Activated T-helper 2 cell treated with anti-CD3 and anti-CD28 coated beads, Interferon-gamma antibody, Interleukin-2, Interleukin-4, amounts not matched to agents 10 μg/mL and 5 μg/mL and 100 μg/mL, durations not matched to agents 14 hours and 24 hours and 36 hours (primary cell): Measurements from ENCODE around the gene HSD17B3. TPM values are rescaled to one million over a fixed set of nuclear protein-coding genes. Genes with fewer than 3 reads are reported as not detected.

Experiments
- DNase-seq: peaks from one replicate; pipeline ENCODE4 v3.0.0; 2021; ENCODE audit warnings: low spot score
- H3K27ac Mint-ChIP-seq: one replicate; pipeline ENCODE4 v1.8.0; 2021; ENCODE audit warnings: mixed read lengths
- H3K27me3 Mint-ChIP-seq: one replicate; pipeline ENCODE4 v1.8.0; 2021; ENCODE audit warnings: low read depth, mixed read lengths
- H3K36me3 Mint-ChIP-seq: one replicate; pipeline ENCODE4 v1.8.0; 2021; ENCODE audit warnings: low read depth, mixed read lengths
- H3K4me1 Mint-ChIP-seq: one replicate; pipeline ENCODE4 v1.8.0; 2021; ENCODE audit warnings: low read depth, mixed read lengths
- H3K4me3 Mint-ChIP-seq: one replicate; pipeline ENCODE4 v1.8.0; 2021; ENCODE audit warnings: low read depth, mild to moderate bottlenecking, moderate library complexity, mixed read lengths
- H3K9me3 Mint-ChIP-seq: one replicate; pipeline ENCODE4 v1.8.0; 2021; ENCODE audit warnings: mixed read lengths
- intact Hi-C: fragments of 100-400 bp; cut with micrococcal nuclease; formaldehyde crosslinking; loops from one replicate; pipeline ENCODE4 v1.15.1; 2023
- total RNA-seq: library from RNA; stranded (reverse); gene quantifications from 2 replicates; pipeline ENCODE4 v1.2.3, GENCODE V29; 2022

Gene HSD17B3
- total RNA-seq, 1 donor from 2014 or later = not detected

DNA sequence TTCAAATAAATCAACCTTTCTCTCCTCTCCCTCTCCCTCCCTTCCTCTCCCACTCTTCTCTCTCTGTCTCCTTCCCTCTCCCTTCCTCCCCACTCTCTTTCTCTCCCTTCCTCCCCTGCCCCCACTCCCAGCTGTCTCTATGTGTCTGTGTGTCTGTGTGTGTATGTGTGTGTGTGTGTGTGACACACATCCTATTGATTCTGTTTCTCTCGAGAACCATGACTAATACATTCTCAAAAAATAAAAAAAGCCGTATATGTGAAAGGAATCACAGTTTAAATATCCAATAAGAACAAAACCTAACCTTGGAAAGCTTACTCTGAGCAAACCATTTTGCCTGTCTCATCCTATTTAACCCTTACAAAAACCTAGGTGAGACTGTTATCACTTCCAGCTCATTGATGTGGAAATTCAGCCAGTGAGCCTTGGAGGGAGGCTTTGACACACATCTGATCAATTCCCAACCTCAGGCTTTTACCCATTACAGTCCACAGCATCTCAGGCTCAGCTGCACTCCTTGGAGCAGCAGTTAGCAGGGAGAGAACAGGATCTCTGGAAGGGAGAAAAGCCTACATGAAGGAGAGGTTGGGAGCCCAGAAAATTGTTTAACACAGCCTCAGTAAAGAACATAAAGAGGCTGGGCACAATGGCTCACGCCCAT, 8.3 kb downstream of the HSD17B3 start:
- H3K4me1 Mint-ChIP-seq = no peaks in the 10 kb centered on the region
- H3K27ac Mint-ChIP-seq = no peak overlapping the region
- no peaks in the 10 kb centered on the region for H3K36me3 Mint-ChIP-seq
- intact Hi-C loops = no loop called here
- H3K27me3 Mint-ChIP-seq = peaks cover 4% of the 10 kb centered on the region
- no peaks in the 10 kb centered on the region for H3K9me3 Mint-ChIP-seq
- no peak for DNase-seq
- no peak overlapping the region for H3K4me3 Mint-ChIP-seq

DNA sequence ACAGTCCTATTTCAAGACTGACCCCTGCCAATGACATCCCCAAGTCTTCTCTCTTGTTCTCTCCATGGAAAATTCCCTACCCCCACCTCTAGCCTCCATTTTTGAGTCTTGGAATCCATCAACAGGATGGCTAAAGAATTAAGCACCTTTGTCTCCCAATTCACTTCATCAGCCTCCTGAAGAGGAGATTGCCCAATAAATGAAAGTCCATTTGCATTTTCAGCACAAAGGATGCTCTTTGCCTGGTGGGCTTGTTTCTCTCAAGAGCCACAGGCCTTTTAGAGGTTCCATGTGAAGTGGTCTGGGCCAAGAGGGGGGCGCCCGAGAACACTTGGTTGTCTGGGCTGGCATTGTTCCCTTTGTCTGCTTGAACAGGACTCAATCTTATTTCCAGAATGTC, 12.6 kb downstream of the HSD17B3 start:
- H3K4me1 Mint-ChIP-seq = no peaks in the 10 kb centered on the region
- H3K36me3 Mint-ChIP-seq = no peaks in the 10 kb centered on the region
- intact Hi-C loops = no loop called here
- no peak for DNase-seq
- H3K27me3 Mint-ChIP-seq = peaks cover 3% of the 10 kb centered on the region
- H3K27ac Mint-ChIP-seq = no peak overlapping the region
- H3K9me3 Mint-ChIP-seq = peaks cover 9% of the 10 kb centered on the region
- no peak overlapping the region for H3K4me3 Mint-ChIP-seq

DNA sequence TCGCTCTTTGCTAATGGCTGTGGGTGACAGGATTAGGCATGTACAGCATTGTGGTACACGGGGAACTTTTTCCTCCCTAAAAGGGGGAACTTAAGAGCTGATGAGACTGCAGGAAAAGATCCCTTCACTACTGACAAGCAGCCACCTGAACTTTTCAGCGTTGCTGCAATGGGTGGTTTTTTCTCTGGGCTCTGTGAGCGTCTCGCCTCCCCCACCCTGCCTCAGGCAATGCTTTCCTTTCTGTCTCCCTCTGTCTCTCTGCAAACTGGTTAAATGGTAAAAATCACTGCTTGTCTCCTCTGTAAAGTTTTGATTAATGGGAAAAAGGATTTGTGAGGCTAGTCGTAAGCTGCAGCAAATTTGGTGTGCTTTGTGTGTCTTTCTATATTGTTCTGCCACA, 20.3 kb downstream of the HSD17B3 start:
- no peak overlapping the region for H3K27ac Mint-ChIP-seq
- no peaks in the 10 kb centered on the region for H3K36me3 Mint-ChIP-seq
- intact Hi-C loops = no loop called here
- H3K27me3 Mint-ChIP-seq = no peaks in the 10 kb centered on the region
- H3K4me1 Mint-ChIP-seq = no peaks in the 10 kb centered on the region
- DNase-seq = no peak
- H3K4me3 Mint-ChIP-seq = no peak overlapping the region
- H3K9me3 Mint-ChIP-seq = peaks cover 14% of the 10 kb centered on the region

DNA sequence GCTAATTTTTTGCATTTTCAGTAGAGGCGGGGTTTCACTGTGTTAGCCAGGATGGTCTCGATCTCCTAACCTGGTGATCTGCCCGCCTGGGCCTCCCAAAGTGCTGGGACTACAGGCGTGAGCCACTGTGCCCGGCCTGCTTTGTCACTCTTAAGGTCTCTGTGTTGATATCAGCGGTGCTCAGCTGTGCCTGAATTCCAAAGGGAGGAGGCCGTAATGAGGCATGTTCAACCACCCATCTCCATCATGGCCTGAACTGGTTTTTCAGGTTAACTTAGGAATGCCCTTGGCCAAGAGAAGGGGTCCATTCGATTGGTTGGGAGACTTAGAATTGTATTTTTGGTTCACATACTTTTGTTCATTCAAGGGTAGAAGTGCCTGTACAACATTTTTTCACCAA, 22.0 kb downstream of the HSD17B3 start:
- Mint-ChIP-seq H3K4me1 (no peaks in the 10 kb centered on the region), H3K36me3 (no peaks in the 10 kb centered on the region), H3K27me3 (peaks cover 1% of the 10 kb centered on the region), H3K27ac (no peak overlapping the region), H3K9me3 (peaks cover 16% of the 10 kb centered on the region), H3K4me3 (no peak overlapping the region)
- DNase-seq = no peak
- intact Hi-C loops = no loop called here

DNA sequence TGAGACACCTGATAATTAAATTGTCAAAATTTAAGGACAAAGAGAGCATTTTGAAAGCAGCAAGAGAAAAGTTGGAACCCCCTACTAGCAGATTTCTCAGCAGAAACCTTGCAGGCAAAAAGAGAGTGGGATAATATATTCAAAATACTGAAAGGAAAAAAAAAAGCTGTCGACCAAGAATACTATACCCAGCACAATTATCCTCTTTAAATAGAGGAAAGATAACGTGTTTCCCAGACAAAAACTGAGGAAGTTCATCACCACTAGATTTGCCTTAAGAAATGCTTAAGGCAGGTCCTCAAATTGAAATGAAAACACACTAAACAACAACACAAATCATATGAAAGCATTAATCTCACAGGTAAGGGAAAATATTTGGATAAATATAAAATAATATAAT, 27.0 kb downstream of the HSD17B3 start:
- no peak overlapping the region for H3K4me3 Mint-ChIP-seq
- DNase-seq = no peak
- no peaks in the 10 kb centered on the region for H3K36me3 Mint-ChIP-seq
- intact Hi-C loops = no loop called here
- no peak overlapping the region for H3K27ac Mint-ChIP-seq
- peaks cover 4% of the 10 kb centered on the region for H3K27me3 Mint-ChIP-seq
- no peaks in the 10 kb centered on the region for H3K4me1 Mint-ChIP-seq
- peaks cover 25% of the 10 kb centered on the region for H3K9me3 Mint-ChIP-seq

DNA sequence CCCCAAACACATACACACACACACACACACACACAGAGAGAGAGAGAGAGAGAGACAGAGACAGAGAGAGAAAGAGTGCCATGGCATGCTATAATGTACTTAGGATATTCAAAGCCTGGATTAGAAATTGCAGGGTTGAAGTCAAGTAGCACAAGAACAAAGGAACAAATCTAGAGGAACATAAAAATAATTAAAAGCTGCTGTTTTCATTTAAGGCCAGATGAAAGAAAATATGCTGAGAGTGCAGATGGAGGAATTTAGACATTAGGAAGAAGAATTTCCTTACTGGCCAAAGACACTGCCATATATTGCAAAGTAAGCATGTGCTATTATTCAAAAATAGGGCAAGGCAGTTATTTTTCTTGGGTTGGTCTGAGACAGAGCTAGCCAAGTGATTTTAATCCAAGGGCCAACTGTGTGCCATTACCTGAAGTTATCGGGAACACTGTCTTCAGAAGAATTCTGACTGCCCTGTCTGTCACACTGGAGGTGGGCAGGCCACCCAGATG, 31.7 kb downstream of the HSD17B3 start:
- H3K4me1 Mint-ChIP-seq = no peaks in the 10 kb centered on the region
- H3K27me3 Mint-ChIP-seq = peaks cover 9% of the 10 kb centered on the region
- peaks cover 18% of the 10 kb centered on the region for H3K9me3 Mint-ChIP-seq
- no peak for DNase-seq
- no peak overlapping the region for H3K27ac Mint-ChIP-seq
- intact Hi-C loops = no loop called here
- H3K4me3 Mint-ChIP-seq = no peak overlapping the region
- no peaks in the 10 kb centered on the region for H3K36me3 Mint-ChIP-seq

DNA sequence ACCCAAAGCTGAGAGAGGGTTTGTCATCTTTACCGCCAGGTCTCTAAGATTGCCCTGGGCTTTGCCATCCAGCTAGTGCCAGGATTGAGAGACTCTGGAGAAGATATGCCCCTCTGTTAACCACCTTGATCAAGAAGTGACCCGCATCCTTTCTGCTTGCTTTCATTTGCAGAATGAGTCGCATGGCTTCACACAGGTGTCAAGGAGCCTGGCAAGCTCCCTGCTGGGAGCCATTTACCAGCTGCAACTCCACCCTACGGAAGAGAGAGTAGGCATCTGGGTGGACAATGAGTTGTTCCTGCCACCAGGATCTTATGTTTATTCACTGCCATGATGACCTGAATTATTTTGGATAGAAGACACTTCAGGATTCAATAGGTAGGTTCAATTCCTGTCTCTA, 43.0 kb downstream of the HSD17B3 start:
- H3K4me1 Mint-ChIP-seq = peaks cover 4% of the 10 kb centered on the region
- no peaks in the 10 kb centered on the region for H3K9me3 Mint-ChIP-seq
- H3K27me3 Mint-ChIP-seq = peaks cover 30% of the 10 kb centered on the region
- H3K4me3 Mint-ChIP-seq = no peak overlapping the region
- DNase-seq = no peak
- no peaks in the 10 kb centered on the region for H3K36me3 Mint-ChIP-seq
- intact Hi-C loops = no loop called here
- H3K27ac Mint-ChIP-seq = no peak overlapping the region

DNA sequence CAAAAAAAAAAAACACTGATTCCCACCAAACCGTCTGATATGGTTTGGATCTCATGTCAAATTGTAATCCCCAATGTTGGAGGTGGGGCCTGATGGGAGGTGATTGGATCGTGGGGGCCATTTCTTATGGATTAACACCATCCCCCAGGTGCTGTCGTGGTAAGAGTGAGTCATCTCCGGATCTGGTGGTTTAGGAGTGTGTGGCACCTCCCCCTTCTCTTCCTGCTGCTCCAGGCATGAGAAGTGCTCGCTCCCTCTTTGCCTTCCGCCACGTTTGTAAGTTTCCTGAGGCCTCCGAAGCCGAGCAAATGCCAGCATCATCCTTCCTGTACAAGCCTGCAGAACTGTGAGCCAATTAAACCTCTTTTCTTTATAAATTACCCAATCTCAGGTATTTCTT, 45.2 kb downstream of the HSD17B3 start:
- intact Hi-C loops = no loop called here
- no peaks in the 10 kb centered on the region for H3K36me3 Mint-ChIP-seq
- peaks cover 4% of the 10 kb centered on the region for H3K4me1 Mint-ChIP-seq
- no peaks in the 10 kb centered on the region for H3K9me3 Mint-ChIP-seq
- no peak overlapping the region for H3K4me3 Mint-ChIP-seq
- no peak for DNase-seq
- H3K27ac Mint-ChIP-seq = no peak overlapping the region
- H3K27me3 Mint-ChIP-seq = peaks cover 43% of the 10 kb centered on the region

DNA sequence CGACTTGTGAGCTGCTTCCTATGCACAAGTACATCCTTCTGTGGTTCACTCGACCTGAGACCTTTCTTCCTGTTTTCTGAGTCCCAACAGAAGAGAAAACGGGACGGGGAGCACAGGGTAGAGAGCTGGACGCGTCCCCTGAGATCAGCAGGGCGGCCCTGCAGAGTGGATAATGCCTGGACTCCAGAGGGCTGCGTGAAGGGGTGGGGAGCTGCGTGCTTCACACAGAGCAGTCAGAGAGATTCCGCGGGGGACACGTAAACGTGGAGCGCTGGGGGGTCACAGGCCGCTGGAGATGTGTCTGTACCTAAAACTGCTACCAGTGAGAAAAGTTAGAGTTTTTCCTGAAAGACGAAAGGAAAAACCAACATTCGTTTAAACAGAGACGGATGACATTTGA, 46.3 kb downstream of the HSD17B3 start:
- Mint-ChIP-seq H3K36me3 (no peaks in the 10 kb centered on the region), H3K4me1 (peaks cover 4% of the 10 kb centered on the region), H3K4me3 (no peak overlapping the region), H3K27ac (no peak overlapping the region), H3K9me3 (no peaks in the 10 kb centered on the region), H3K27me3 (peaks cover 46% of the 10 kb centered on the region)
- intact Hi-C loops = no loop called here
- no peak for DNase-seq

DNA sequence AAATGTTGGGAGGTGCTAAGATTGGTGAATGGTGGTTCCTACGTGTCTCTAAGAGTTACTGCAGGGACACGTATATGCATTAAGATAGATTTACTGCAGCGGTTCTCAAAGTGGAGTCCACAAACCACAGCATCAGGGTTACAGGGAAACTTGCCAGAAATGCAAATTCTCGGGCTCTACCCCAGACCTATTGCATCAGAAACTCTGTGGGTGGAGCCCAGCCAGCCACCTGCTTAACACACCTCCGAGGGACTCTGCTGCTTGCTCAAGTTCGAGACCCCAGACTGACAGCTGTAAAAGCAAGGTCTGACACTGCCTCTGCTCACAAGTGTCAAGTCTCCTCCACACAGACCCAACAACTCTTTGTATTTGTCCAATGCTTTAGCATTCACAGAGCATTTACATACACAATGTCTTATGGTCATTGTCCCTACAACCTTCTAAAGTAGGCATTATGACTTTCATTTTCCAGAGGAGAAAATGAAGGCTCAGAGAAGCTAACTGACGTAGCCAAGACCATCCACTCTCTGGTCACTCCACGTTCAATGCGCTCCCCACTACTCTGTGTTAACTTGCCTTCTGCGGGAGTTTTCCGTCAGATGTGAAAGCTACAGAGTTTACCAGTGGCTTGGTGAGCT, 48.8 kb downstream of the HSD17B3 start:
- DNase-seq = no peak
- no peaks in the 10 kb centered on the region for H3K9me3 Mint-ChIP-seq
- H3K36me3 Mint-ChIP-seq = no peaks in the 10 kb centered on the region
- no peak overlapping the region for H3K27ac Mint-ChIP-seq
- H3K4me1 Mint-ChIP-seq = peaks cover 4% of the 10 kb centered on the region
- intact Hi-C loops = no loop called here
- no peak overlapping the region for H3K4me3 Mint-ChIP-seq
- H3K27me3 Mint-ChIP-seq = peaks cover 47% of the 10 kb centered on the region

DNA sequence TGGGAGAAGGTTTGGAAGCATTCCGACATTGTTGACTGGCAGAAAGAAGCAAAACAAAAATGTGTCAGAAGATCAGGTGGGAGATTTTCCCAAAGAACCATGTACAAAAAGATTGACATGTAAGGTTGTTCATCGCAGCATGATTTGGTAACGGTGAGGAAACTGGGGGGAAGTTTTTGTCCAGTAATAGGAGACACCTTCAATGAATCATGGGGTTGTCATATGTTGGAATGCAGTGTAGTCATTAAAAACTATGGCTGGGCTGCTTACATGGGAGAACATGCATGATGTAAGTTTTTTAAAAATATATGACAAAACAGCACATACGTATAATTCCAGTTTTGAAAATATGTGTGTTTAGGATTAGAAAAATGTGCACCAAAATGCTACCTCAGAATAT, 50.5 kb downstream of the HSD17B3 start:
- H3K36me3 Mint-ChIP-seq = no peaks in the 10 kb centered on the region
- peaks cover 43% of the 10 kb centered on the region for H3K27me3 Mint-ChIP-seq
- H3K9me3 Mint-ChIP-seq = no peaks in the 10 kb centered on the region
- intact Hi-C loops = no loop called here
- no peak overlapping the region for H3K4me3 Mint-ChIP-seq
- no peak overlapping the region for H3K27ac Mint-ChIP-seq
- no peaks in the 10 kb centered on the region for H3K4me1 Mint-ChIP-seq
- DNase-seq = no peak

DNA sequence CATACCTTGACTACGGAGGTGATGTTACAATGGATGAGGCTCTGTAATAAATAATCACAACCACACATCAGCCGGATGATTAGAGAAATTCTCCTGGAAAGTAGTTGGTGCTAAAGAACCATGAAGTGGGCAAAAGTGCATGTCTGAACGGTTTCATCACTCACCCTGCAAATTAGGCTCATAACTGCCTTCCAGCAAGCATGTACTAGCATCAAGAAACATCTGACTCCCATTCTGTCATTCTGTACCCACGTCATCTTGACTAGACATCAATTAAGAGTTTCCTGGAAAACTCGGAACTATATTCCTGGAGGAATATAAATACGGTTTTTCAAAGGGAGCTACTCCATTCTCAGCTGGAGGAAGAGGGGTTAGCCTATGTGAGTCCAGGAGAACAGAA, 52.2 kb downstream of the HSD17B3 start:
- DNase-seq = no peak
- peaks cover 42% of the 10 kb centered on the region for H3K27me3 Mint-ChIP-seq
- H3K4me1 Mint-ChIP-seq = no peaks in the 10 kb centered on the region
- intact Hi-C loops = no loop called here
- no peak overlapping the region for H3K27ac Mint-ChIP-seq
- H3K9me3 Mint-ChIP-seq = no peaks in the 10 kb centered on the region
- no peaks in the 10 kb centered on the region for H3K36me3 Mint-ChIP-seq
- no peak overlapping the region for H3K4me3 Mint-ChIP-seq

DNA sequence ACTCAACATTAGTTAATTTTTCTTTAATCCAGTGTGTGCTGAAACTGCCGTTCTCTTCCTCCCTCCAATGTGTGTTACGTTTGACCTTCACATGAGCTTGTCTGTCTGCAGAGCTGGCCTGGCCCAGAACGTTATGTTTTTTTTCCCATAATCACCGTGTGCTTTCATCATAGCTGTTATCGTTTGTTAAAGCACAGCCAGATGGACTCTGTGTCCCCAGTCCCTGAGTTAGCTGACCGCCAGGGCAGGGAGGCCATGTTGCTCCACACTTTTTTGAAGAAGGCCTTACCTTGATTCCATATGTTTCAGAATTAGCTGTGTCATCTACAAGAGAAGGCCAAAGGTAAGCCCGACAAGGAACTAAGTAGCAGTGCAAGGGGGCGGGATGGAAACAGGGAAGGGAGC, 55.7 kb downstream of the HSD17B3 start:
- H3K4me1 Mint-ChIP-seq = peaks cover 5% of the 10 kb centered on the region
- intact Hi-C loops = no loop called here
- H3K4me3 Mint-ChIP-seq = no peak overlapping the region
- no peaks in the 10 kb centered on the region for H3K36me3 Mint-ChIP-seq
- no peak overlapping the region for H3K27ac Mint-ChIP-seq
- no peak for DNase-seq
- peaks cover 46% of the 10 kb centered on the region for H3K27me3 Mint-ChIP-seq
- H3K9me3 Mint-ChIP-seq = no peaks in the 10 kb centered on the region
